HEK293 (cell line): Measurements from ENCODE around the gene SLC12A2.

ENCODE experiments used
- WT1 ChIP-seq: fragments of 450-650 bp; formaldehyde crosslinking; IDR thresholded peaks from 2 replicates; pipeline ENCODE4 v1.5.1; 2016; ENCODE audit warnings: missing biosample characterization, missing genetic modification characterization
- ZSCAN16 ChIP-seq: fragments of 450-650 bp; formaldehyde crosslinking; IDR thresholded peaks from 2 replicates; pipeline ENCODE4 v1.5.1; 2016; ENCODE audit warnings: missing biosample characterization, missing genetic modification characterization

SLC12A2 gene

GRCh38 chr5:128237546-128237945 is 154.0 kb downstream of the SLC12A2 start (continued):
- TF ChIP-seq WT1 (tag by site-specific recombination) (peak; percentile 82), ZSCAN16 (tag by site-specific recombination) (no peak)
